ENCODE data around the gene NHSL2. TPM values are rescaled to one million over a fixed set of nuclear protein-coding genes. Genes with fewer than 3 reads are reported as not detected.
A peak's percentile ranks its signal among the peaks of the same experiment; 100 is the strongest.

The NHSL2 gene
- total RNA-seq, 4 donors from 2014 or later, result 7.6 to 30.8 (median 9.1) TPM

GRCh38 chrX:72045552-72046277, 135.1 kb downstream of the NHSL2 start:
- Histone ChIP-seq H3K4me3 (no peak overlapping the region), H3K27me3 (no peaks in the 10 kb centered on the region), H3K9me3 (no peaks in the 10 kb centered on the region), H3K4me1 (peaks cover 0 to 4% of the 10 kb centered on the region in 2 donors), H3K36me3 (no peaks in the 10 kb centered on the region), H3K27ac (peak overlapping the region; percentile 49 to 63)
- TF ChIP-seq, protein P1, sequence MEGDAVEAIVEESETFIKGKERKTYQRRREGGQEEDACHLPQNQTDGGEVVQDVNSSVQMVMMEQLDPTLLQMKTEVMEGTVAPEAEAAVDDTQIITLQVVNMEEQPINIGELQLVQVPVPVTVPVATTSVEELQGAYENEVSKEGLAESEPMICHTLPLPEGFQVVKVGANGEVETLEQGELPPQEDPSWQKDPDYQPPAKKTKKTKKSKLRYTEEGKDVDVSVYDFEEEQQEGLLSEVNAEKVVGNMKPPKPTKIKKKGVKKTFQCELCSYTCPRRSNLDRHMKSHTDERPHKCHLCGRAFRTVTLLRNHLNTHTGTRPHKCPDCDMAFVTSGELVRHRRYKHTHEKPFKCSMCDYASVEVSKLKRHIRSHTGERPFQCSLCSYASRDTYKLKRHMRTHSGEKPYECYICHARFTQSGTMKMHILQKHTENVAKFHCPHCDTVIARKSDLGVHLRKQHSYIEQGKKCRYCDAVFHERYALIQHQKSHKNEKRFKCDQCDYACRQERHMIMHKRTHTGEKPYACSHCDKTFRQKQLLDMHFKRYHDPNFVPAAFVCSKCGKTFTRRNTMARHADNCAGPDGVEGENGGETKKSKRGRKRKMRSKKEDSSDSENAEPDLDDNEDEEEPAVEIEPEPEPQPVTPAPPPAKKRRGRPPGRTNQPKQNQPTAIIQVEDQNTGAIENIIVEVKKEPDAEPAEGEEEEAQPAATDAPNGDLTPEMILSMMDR (IDR thresholded peaks at IDR 0.05), result no peak
- TF ChIP-seq POLR2A (IDR thresholded peaks at IDR 0.05), result no peak
- intact Hi-C loops (cut with DNase I; ENCODE audit: low total_unique reads), result no loop called here
- DNase-seq, result peak in 1 of 2 donors; percentile 38

- Histone ChIP-seq H3K27me3 (no peaks in the 10 kb centered on the region), H3K27ac (peak overlapping the region; percentile 49 to 63), H3K9me3 (no peaks in the 10 kb centered on the region), H3K4me3 (no peak overlapping the region), H3K36me3 (no peaks in the 10 kb centered on the region), H3K4me1 (peaks cover 0 to 3% of the 10 kb centered on the region in 2 donors)
- intact Hi-C loops (cut with DNase I; ENCODE audit: low total_unique reads), result no loop called here
- DNase-seq, result no peak
- TF ChIP-seq, protein P1 (IDR thresholded peaks at IDR 0.05), result no peak
- no peak for TF ChIP-seq POLR2A (IDR thresholded peaks at IDR 0.05)
Observed at GRCh38 chrX:72046447-72046846, 135.8 kb downstream of the NHSL2 start.

GRCh38 chrX:72048510-72049455, 138.1 kb downstream of the NHSL2 start:
- no peak for DNase-seq
- no peak for TF ChIP-seq POLR2A (IDR thresholded peaks at IDR 0.05)
- TF ChIP-seq, protein P1 (IDR thresholded peaks at IDR 0.05), result no peak
- intact Hi-C loops (cut with DNase I; ENCODE audit: low total_unique reads), result no loop called here
- H3K4me1 ChIP-seq, result no peaks in the 10 kb centered on the region
- H3K27ac ChIP-seq, result no peak overlapping the region
- H3K27me3 ChIP-seq, result no peaks in the 10 kb centered on the region
- no peaks in the 10 kb centered on the region for H3K9me3 ChIP-seq
- no peak overlapping the region for H3K4me3 ChIP-seq
- no peaks in the 10 kb centered on the region for H3K36me3 ChIP-seq

GRCh38 chrX:72050011-72050410, 139.4 kb downstream of the NHSL2 start:
- no peak for TF ChIP-seq POLR2A (IDR thresholded peaks at IDR 0.05)
- TF ChIP-seq, protein P1 (IDR thresholded peaks at IDR 0.05), result no peak
- DNase-seq, result no peak
- H3K27ac ChIP-seq, result no peak overlapping the region
- no peaks in the 10 kb centered on the region for H3K9me3 ChIP-seq
- intact Hi-C loops (cut with DNase I; ENCODE audit: low total_unique reads), result no loop called here
- H3K27me3 ChIP-seq, result no peaks in the 10 kb centered on the region
- H3K36me3 ChIP-seq, result no peaks in the 10 kb centered on the region
- H3K4me3 ChIP-seq, result no peak overlapping the region
- no peaks in the 10 kb centered on the region for H3K4me1 ChIP-seq

DNA sequence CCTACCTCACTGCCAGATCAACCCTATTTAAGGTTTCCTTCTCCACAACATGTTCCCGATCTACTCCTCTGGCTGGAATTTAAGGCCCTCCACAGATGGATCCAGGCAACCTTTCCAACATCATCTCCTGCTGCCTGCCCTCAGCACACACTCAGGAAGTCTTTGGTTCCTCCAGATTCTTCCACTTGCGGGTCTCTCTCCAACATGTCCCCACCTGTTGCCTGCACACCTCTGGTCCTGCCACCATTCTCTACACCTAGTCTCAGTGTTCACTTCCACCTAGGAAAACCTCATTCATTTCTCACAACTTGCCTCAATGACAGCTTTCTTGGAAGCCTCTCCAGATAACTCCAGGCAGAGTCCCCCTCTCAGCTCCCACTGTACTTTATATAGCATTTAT, 140.9 kb downstream of the NHSL2 start:
- no peak for DNase-seq
- no peaks in the 10 kb centered on the region for H3K36me3 ChIP-seq
- no peak for TF ChIP-seq POLR2A (IDR thresholded peaks at IDR 0.05)
- TF ChIP-seq, protein P1 (IDR thresholded peaks at IDR 0.05), result no peak
- no peaks in the 10 kb centered on the region for H3K27me3 ChIP-seq
- no peak overlapping the region for H3K4me3 ChIP-seq
- intact Hi-C loops (cut with DNase I; ENCODE audit: low total_unique reads), result no loop called here
- no peaks in the 10 kb centered on the region for H3K4me1 ChIP-seq
- no peak overlapping the region for H3K27ac ChIP-seq
- H3K9me3 ChIP-seq, result no peaks in the 10 kb centered on the region

Data from uterus (tissue), 4 donors.